ENCODE results near the gene ADPRHL1. TPM values are rescaled to one million over a fixed set of nuclear protein-coding genes. Genes with fewer than 3 reads are reported as not detected.
A peak's percentile ranks its signal among the peaks of the same experiment; 100 is the strongest.

The ADPRHL1 gene
- total and polyA plus RNA-seq, 2 experiments from 2014 or later = 78.2 to 112 TPM

DNA sequence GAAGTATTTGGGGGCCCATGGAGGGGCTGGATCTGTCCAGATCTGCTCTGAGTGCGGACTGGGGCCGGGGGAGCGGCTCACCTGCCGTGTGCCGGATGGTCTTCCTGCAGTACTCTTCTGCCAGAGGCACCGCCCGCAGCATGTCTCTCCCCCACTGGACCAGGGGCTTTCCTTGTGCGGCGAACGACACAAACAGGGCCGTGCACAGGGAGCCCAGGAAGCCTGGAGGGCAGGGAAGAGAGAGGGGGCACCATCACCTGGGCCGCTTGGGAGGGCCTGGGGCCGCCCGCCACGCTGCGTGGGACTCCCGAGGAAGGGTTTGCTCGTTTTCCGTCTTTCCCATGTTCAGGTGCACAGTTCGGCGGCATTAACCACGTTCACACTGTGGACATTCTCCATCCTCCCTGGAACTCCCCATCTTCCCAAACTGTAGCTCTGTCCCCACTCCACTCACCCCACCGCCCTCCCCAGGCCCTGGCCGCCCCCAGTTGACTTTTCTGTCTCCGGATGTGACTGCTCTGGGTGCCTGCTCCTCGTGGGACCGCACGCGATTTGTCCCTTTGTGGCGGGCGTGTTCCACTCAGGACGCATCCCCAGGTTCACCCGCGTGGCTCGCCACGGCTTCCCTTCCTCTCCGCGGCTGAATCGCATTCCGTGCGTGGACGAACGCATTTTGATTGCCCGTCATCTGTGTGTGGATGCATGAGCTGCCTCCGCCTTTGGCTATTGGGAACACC lies 24.2 kb downstream of the ADPRHL1 start:
- Histone ChIP-seq H3K4me1 (ENCODE audit: low read depth) (no peaks in the 10 kb centered on the region), H3K27me3 (no peaks in the 10 kb centered on the region), H3K9me3 (ENCODE audit: low read depth) (no peaks in the 10 kb centered on the region), H3K36me3 (no peaks in the 10 kb centered on the region), H3K27ac (no peak overlapping the region), H3K4me3 (no peak overlapping the region)
- TF ChIP-seq, protein P1, sequence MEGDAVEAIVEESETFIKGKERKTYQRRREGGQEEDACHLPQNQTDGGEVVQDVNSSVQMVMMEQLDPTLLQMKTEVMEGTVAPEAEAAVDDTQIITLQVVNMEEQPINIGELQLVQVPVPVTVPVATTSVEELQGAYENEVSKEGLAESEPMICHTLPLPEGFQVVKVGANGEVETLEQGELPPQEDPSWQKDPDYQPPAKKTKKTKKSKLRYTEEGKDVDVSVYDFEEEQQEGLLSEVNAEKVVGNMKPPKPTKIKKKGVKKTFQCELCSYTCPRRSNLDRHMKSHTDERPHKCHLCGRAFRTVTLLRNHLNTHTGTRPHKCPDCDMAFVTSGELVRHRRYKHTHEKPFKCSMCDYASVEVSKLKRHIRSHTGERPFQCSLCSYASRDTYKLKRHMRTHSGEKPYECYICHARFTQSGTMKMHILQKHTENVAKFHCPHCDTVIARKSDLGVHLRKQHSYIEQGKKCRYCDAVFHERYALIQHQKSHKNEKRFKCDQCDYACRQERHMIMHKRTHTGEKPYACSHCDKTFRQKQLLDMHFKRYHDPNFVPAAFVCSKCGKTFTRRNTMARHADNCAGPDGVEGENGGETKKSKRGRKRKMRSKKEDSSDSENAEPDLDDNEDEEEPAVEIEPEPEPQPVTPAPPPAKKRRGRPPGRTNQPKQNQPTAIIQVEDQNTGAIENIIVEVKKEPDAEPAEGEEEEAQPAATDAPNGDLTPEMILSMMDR (IDR thresholded peaks at IDR 0.05; ENCODE audit: low read depth, low read length) = no peak
- DNase-seq (ENCODE audit: low read depth in 1 of 2, low spot score in 1 of 2) = no peak

DNA sequence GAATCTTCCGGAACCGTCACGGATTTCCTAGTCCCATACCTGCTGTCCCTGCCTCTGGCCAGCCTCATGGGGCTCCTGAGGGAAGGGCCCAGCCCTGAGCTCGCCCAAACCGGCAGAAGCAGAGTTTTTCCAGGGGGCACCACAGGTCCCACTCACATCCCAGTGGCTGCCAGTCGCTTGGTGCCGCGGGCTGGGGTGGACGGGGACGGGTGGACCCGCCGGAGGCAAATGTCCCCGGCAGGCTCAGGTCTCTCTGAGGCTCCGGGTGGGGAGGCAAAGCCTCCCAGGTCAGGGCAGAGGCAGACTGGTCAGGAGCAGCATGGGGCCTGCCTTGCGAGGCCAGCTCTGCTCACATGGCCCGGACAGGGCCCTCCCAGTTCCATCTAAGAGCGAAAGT lies 24.8 kb downstream of the ADPRHL1 start:
- H3K36me3 ChIP-seq = no peaks in the 10 kb centered on the region
- H3K4me1 ChIP-seq (ENCODE audit: low read depth) = no peaks in the 10 kb centered on the region
- H3K27me3 ChIP-seq = no peaks in the 10 kb centered on the region
- no peak overlapping the region for H3K4me3 ChIP-seq
- TF ChIP-seq, protein P1 (IDR thresholded peaks at IDR 0.05; ENCODE audit: low read depth, low read length) = no peak
- no peak overlapping the region for H3K27ac ChIP-seq
- no peaks in the 10 kb centered on the region for H3K9me3 ChIP-seq (ENCODE audit: low read depth)
- no peak for DNase-seq (ENCODE audit: low read depth in 1 of 2, low spot score in 1 of 2)

DNA sequence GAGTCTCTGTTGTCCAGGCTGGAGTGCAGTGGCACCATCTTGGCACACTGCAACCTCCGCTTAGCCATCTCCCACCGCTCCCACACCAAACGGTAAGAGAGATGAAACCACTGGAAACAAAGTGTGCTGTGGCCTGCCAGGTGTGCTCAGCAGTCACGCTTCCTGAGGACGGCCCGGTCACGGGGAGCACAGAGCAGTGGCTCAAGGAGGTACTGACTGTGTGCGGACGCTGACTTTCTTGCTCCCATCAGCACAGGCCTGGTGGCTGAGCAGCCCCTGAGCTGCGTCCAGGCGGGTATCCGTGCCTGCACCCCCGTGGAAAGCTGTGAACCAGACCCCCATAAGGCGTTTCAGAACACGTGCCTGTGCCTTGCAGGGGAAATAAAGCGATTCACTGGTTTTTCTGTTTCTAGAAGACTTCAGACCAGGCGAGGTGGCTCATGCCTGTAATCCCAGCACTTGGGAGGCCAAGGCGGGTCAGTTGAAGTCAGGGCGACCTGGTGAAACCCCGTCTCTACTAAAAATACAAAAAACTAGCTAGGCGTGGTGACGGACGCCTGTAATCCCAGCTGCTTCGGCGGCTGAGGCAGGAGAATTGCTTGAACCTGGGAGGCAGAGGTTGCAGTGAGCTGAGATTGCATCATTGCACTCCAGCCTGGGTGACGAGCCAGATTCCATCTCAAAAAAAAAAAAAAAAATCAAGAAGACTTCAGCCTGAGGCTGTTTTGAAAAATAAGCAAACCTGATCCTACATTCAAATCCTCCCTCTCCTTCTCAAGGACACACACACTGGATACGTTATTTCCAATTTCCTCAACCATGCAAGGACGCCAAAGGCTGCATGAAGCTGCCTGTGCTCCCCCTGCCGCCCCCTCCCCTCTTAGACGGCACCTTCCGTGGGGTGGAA lies 25.5 kb downstream of the ADPRHL1 start:
- no peak overlapping the region for H3K27ac ChIP-seq
- H3K36me3 ChIP-seq = no peaks in the 10 kb centered on the region
- H3K9me3 ChIP-seq (ENCODE audit: low read depth) = no peaks in the 10 kb centered on the region
- no peaks in the 10 kb centered on the region for H3K4me1 ChIP-seq (ENCODE audit: low read depth)
- H3K27me3 ChIP-seq = no peaks in the 10 kb centered on the region
- H3K4me3 ChIP-seq = no peak overlapping the region
- peak in 1 of 2 donors; percentile 29 for DNase-seq (ENCODE audit: low read depth in 1 of 2, low spot score in 1 of 2)
- TF ChIP-seq, protein P1 (IDR thresholded peaks at IDR 0.05; ENCODE audit: low read depth, low read length) = no peak

DNA sequence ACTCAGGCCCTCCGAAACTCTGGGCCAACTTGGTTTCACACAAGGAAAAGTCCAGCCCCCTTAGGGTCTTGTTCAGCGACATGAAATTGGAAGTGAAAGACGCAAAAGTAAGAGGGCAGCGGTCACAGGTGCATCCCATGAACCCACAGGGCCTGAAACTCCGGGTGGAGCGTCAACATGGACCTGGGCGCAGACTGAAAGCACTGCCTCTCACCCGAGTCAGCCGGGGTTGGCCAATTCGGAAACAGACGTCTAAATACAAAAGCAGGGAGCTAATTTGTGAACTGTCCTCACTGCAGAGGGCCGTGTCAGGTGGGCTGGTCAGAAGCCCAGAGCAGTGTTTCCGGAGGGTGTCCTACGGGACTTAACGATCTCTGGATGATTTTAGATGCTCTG lies 26.7 kb downstream of the ADPRHL1 start:
- TF ChIP-seq, protein P1 (IDR thresholded peaks at IDR 0.05; ENCODE audit: low read depth, low read length) = no peak
- H3K4me1 ChIP-seq (ENCODE audit: low read depth) = no peaks in the 10 kb centered on the region
- no peak overlapping the region for H3K27ac ChIP-seq
- H3K9me3 ChIP-seq (ENCODE audit: low read depth) = no peaks in the 10 kb centered on the region
- H3K27me3 ChIP-seq = no peaks in the 10 kb centered on the region
- H3K4me3 ChIP-seq = no peak overlapping the region
- no peak for DNase-seq (ENCODE audit: low read depth in 1 of 2, low spot score in 1 of 2)
- no peaks in the 10 kb centered on the region for H3K36me3 ChIP-seq

DNA sequence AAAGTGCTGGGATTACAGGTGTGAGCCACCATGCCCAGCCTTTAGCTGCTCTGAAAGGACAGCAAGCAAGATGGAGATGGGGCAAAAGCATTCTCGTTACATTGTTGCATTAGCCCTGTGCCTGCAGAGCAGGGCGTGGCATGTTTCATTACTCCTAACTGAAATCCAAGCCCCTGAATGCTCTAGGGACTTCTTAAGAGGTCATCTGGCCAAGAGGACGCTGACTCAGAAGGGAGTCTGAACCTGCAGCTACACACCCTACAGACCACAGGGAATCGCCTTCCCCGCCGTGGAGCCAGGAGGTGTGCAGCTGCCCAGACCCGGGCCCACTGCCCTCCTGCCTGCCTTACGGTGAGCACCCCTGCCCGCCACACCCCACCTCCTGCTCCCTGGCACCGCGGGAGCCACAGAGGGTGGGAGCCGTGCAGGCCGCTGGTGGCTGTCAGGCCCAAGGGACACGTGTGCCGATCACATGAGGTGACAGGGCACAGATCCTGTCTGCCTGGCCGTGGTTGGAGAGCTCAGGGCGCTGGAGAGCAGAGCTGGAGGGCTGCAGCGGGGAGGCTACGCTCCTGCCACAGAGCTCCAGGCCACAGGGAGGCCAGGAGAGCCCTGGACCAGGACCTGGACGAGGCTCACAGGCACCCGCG lies 27.2 kb downstream of the ADPRHL1 start:
- H3K4me1 ChIP-seq (ENCODE audit: low read depth) = no peaks in the 10 kb centered on the region
- H3K36me3 ChIP-seq = no peaks in the 10 kb centered on the region
- H3K4me3 ChIP-seq = no peak overlapping the region
- TF ChIP-seq, protein P1 (IDR thresholded peaks at IDR 0.05; ENCODE audit: low read depth, low read length) = no peak
- no peak for DNase-seq (ENCODE audit: low read depth in 1 of 2, low spot score in 1 of 2)
- H3K9me3 ChIP-seq (ENCODE audit: low read depth) = no peaks in the 10 kb centered on the region
- H3K27ac ChIP-seq = no peak overlapping the region
- H3K27me3 ChIP-seq = no peaks in the 10 kb centered on the region

Data from cardiac muscle cell (in vitro differentiated cells and primary cell).